Measurements from ENCODE around the gene AMMECR1.

Gene AMMECR1

GRCh38 chrX:110204986-110205385, 112.9 kb downstream of the AMMECR1 start:
- DNase-seq, result no peak

DNA sequence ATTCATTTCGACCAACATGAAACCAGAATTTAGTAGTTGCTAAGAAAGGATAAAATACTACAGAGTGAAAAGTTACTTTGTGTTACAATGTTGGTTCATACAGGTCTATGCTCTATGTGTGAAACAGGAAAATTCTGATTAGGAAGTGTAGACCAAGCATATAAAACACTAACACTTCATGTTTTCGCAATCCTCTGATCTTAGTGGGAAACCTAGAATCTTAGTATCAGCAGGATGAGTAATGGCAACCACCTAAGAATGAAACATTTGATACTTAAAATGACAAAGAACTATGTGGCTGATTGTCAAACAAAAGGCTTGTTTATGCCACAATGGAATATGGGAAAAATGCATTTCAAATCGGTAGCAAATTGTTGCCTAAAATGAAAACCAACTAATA, 116.1 kb downstream of the AMMECR1 start:
- DNase-seq, result no peak

- no peak for DNase-seq
These were observed 122.9 kb downstream of the AMMECR1 start for GRCh38 chrX:110194977-110195376.

GRCh38 chrX:110192516-110192915, 125.4 kb downstream of the AMMECR1 start:
- DNase-seq, result no peak

DNA sequence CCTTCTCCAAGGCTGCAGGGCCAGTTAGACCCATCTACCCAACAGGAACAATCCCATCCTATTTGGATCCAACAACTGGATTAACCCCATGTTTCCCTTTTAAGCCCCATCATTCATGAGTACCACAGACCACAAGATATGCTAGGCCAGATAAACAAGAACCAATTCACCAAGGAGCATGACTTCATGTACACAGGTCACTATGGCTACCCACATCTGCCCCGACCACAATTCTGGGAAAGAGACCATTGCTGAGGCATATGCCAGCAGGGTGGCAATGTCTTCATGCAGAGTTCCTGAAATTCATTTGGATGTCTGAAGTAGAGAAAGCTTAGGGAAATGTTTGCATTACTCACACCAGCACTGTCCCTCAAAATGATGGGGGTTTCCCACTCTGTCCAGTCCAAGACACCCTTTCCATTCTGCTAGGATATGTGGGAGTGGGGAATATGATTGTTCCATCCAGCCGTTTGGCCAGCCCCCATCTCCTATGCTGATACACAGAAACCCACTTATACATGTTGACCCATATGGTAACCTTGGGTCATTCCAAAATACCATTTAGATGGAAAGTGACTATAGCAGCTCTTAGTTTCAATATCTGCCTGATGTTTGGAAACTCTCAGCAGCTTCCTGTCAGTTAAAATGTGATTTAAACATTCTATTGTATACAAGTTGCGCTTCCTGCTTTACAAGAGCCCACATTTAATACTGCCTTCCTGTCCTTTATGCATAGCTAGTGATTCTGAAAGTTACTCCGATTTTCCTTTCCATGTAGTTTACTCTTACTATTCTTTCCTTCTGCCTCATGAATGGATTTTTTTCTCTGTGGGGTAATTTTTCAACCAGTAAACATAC, 129.0 kb downstream of the AMMECR1 start:
- DNase-seq, result no peak

DNA sequence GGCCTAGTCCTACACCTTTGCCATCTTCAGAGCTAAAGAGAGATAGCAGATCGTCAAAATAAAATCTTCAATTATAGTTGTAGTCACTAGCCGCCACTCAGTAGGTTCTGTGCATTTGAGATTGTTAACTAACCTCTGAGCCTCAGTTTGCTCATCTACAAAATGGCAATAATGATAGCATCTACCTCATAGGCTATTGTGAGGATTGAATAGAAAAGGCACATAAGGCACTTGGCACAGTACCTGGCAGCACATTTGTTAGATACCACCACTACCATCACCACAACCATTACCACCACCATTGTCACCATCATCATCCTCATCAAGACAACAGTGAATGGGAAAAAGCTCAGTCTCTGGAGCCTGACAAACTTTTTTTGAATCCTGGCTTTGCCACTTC, 134.6 kb downstream of the AMMECR1 start:
- DNase-seq, result no peak

GRCh38 chrX:110182865-110183264, 135.0 kb downstream of the AMMECR1 start:
- no peak for DNase-seq

GRCh38 chrX:110182362-110182761, 135.5 kb downstream of the AMMECR1 start:
- DNase-seq, result no peak

- DNase-seq, result no peak
These were observed 136.3 kb downstream of the AMMECR1 start for GRCh38 chrX:110181459-110182137.

DNA sequence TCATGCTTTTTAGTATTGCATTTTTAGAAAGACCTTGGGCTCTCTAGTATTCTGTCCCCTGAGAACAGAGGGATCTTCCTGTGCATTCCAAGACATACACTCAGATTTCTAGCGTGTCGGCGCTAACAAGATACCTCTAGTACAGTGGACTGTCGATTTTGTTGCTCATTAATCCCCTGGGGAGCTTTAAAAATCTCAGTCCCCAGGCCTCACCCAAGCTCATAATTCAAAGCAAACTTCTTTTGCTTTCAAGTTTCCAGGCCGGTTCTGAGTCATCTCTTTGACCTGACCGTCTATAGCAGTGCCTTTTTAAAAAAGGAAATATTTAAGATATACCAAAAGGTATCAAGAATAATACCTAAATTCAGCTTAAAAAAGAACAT, 137.0 kb downstream of the AMMECR1 start:
- DNase-seq, result no peak

DNA sequence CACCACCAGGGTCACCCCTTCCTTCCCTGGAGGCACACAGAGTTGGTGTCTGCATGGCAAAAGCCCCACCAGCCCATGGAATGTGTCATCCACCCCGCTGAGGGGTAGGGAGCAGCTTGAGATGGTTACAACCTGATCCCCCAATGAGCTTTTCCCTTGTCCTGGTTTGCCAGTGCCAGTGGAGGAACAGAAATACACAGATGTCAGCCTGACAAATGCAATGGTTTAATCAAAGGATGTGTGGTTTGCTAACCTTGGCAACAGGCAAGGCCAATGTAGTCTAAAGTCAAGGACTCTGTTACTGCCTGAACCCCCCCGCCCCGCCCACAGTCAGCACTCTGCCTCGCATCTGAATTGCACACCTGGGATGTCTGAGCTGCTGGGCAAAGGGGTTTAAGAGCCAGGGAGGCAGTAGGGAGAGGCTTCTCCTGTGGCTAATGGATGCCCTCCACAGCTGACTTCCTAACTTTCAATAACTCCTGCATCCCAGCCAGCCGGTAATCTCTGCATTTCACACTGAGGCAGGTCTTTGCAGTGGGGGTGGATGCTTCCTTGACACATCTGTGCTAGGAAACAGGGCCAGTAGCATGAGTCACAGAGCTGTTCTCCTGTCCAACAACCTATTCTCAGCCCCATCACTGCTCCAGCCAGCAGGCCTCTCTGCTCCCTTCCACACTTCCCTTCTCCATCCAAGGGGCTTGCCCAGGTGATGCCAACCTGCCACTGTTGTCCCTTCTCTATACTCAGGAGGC, 137.5 kb downstream of the AMMECR1 start:
- DNase-seq, result no peak

- DNase-seq, result no peak
These were observed 139.6 kb downstream of the AMMECR1 start for GRCh38 chrX:110178179-110178865.

GRCh38 chrX:110175696-110176095, 142.2 kb downstream of the AMMECR1 start:
- no peak for DNase-seq

GRCh38 chrX:110175146-110175545, 142.7 kb downstream of the AMMECR1 start:
- DNase-seq, result no peak

- DNase-seq, result no peak
These were observed 144.4 kb downstream of the AMMECR1 start for GRCh38 chrX:110173192-110174175.

- no peak for DNase-seq
These were observed 145.7 kb downstream of the AMMECR1 start for GRCh38 chrX:110172215-110172614.

- DNase-seq, result no peak
These were observed 146.4 kb downstream of the AMMECR1 start for GRCh38 chrX:110171442-110171841.

- no peak for DNase-seq
These were observed 147.9 kb downstream of the AMMECR1 start for GRCh38 chrX:110170029-110170428.

- DNase-seq, result no peak
These were observed 149.3 kb downstream of the AMMECR1 start for GRCh38 chrX:110168585-110168984.

GRCh38 chrX:110167952-110168451, 149.9 kb downstream of the AMMECR1 start:
- peak; percentile 25 for DNase-seq

DNA sequence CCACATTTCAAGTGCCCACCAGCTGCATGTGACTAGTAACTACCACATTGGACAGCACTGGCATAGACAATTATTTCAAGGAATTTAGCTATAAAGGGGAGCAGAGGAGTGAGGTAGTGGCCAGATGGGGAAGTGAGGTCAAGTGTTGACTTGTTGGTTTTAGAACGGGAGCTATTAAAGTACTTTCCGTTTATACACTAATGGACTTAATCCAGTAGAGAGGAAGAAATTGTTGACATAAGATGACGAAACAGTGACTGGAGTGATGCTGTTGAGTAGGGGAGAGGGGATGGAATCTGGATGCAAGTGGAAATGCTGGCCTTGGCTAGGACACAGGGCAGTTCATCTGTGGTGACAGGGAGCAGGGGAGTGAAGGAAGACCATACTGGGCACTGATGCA, 154.4 kb downstream of the AMMECR1 start:
- DNase-seq, result no peak

DNA sequence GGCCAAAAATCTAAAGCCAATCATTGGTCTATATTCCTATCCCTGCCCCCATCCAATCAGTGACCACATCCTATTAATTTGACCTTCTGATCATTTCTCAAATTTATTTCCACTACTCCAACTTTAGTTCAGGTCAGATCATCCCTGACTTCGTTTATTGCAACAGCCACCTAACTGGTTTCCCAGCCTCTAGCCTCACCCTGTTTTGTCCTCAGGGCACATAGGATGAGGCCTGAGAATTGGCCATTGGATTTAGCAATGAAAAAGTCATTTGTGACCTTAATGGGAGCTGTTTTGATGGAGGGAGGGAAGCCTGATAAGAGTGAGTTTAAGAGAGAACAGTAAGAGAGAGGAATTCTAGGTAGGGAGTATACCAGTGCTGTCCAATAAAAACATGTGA, 155.0 kb downstream of the AMMECR1 start:
- DNase-seq, result no peak
